NB4 (cell line): ENCODE data around the gene TACC2.

Experiments used
- CTCF ChIP-seq: IDR thresholded peaks from one replicate; pipeline ENCODE4 v1.5.1; 2012; ENCODE audit warnings: low read depth, low read length
- MAX ChIP-seq: IDR thresholded peaks from 2 replicates; pipeline ENCODE4 v1.6.1; 2011; ENCODE audit warnings: low read depth, low read length
- POLR2A ChIP-seq: IDR thresholded peaks from 2 replicates; pipeline ENCODE4 v1.6.1; 2011; ENCODE audit warnings: mild to moderate bottlenecking; ENCODE audit not compliant: insufficient read length; ENCODE audit errors: extremely low read depth

- TF ChIP-seq CTCF (no peak), POLR2A (no peak), MAX (no peak)
These were observed 212.4 kb downstream of the TACC2 start for GRCh38 chr10:122201401-122201800.
